NCI-H226 (cell line): Measurements from ENCODE around the gene ZNF385C.

Experiments used
- DNase-seq: peaks from one replicate; pipeline ENCODE4 v3.0.0-alpha.2; 2015

ZNF385C gene

GRCh38 chr17:42075789-42076188 lies 22.5 kb downstream of the ZNF385C start:
- no peak for DNase-seq

GRCh38 chr17:42072323-42073187 lies 25.7 kb downstream of the ZNF385C start:
- no peak for DNase-seq

- DNase-seq = no peak
Observed at GRCh38 chr17:42071810-42072209, 26.5 kb downstream of the ZNF385C start.

- DNase-seq = no peak
Observed at GRCh38 chr17:42068979-42069378, 29.3 kb downstream of the ZNF385C start.

- no peak for DNase-seq
Observed at GRCh38 chr17:42067371-42068091, 30.7 kb downstream of the ZNF385C start.

GRCh38 chr17:42065201-42065600 lies 33.1 kb downstream of the ZNF385C start:
- DNase-seq = no peak

GRCh38 chr17:42062681-42063080 lies 35.6 kb downstream of the ZNF385C start:
- no peak for DNase-seq

- DNase-seq = no peak
Observed at GRCh38 chr17:42061646-42062487, 36.4 kb downstream of the ZNF385C start.

GRCh38 chr17:42060231-42060630 lies 38.0 kb downstream of the ZNF385C start:
- DNase-seq = no peak

GRCh38 chr17:42059815-42060214 lies 38.5 kb downstream of the ZNF385C start:
- DNase-seq = no peak

- no peak for DNase-seq
Observed at GRCh38 chr17:42058063-42058462, 40.2 kb downstream of the ZNF385C start.

GRCh38 chr17:42056635-42057034 lies 41.6 kb downstream of the ZNF385C start:
- DNase-seq = no peak

GRCh38 chr17:42055496-42055895 lies 42.8 kb downstream of the ZNF385C start:
- DNase-seq = no peak

- no peak for DNase-seq
Observed at GRCh38 chr17:42055027-42055426, 43.2 kb downstream of the ZNF385C start.

GRCh38 chr17:42053731-42054500 lies 44.4 kb downstream of the ZNF385C start:
- no peak for DNase-seq

GRCh38 chr17:42052346-42052877 lies 45.9 kb downstream of the ZNF385C start:
- no peak for DNase-seq

- no peak for DNase-seq
Observed at GRCh38 chr17:42051645-42052044, 46.6 kb downstream of the ZNF385C start.

GRCh38 chr17:42051013-42051400 lies 47.3 kb downstream of the ZNF385C start:
- DNase-seq = no peak

- no peak for DNase-seq
Observed at GRCh38 chr17:42050393-42051012, 47.8 kb downstream of the ZNF385C start, which contains the start of gene C17orf113. Gene C17orf113 (minus strand): TSS chr17:42050601. CDS start chr17:42043376, 7,225 bp downstream.

- DNase-seq = no peak
Observed at GRCh38 chr17:42049834-42050392, 48.4 kb downstream of the ZNF385C start.

GRCh38 chr17:42047343-42047742 lies 50.9 kb downstream of the ZNF385C start:
- no peak for DNase-seq
